Gastroesophageal sphincter (tissue), 4 donors: ENCODE measurements around the gene SUCNR1. TPM values are rescaled to one million over a fixed set of nuclear protein-coding genes. Genes with fewer than 3 reads are reported as not detected.
A peak's percentile ranks its signal among the peaks of the same experiment; 100 is the strongest.
"Not testable (repeated sequence)": the region's sequence is repeated elsewhere in the genome, so short reads cannot be mapped to it uniquely, and the experiment has no call there.

ENCODE experiments used
- ATAC-seq: fragments of 150-250 bp; one replicate; pipeline ENCODE4 v1.9.1; 2016; ENCODE audit warnings: mild to moderate bottlenecking, moderate library complexity
- H3K27ac ChIP-seq, 4 donors: fragments of 200-600 bp; sonication (generic) in 3 of 4; 1 replicate in 3 of 4; 2 replicates in 1 of 4; pipeline ENCODE4 v1.5.1; 2016 to 2019
- H3K27me3 ChIP-seq: fragments of 200-600 bp; sonication (generic); one replicate; pipeline ENCODE4 v1.5.1; 2019
- H3K36me3 ChIP-seq, 2 donors: fragments of 200-600 bp; sonication (generic); one replicate each; pipeline ENCODE4 v1.5.1; 2019; ENCODE audit warnings: control low read depth in 1 of 2
- H3K4me1 ChIP-seq, 3 donors: fragments of 200-600 bp; sonication (generic); 1 replicate in 2 of 3; 2 replicates in 1 of 3; pipeline ENCODE4 v1.5.1; 2016 to 2019; ENCODE audit warnings: control low read depth in 2 of 3
- H3K4me3 ChIP-seq, 2 donors: fragments of 200-600 bp; sonication (generic); one replicate each; pipeline ENCODE4 v1.5.1; 2019; ENCODE audit warnings: mild to moderate bottlenecking in 1 of 2, moderate library complexity in 1 of 2
- H3K9me3 ChIP-seq, 3 donors: fragments of 200-600 bp; sonication (generic); one replicate each; pipeline ENCODE4 v1.5.1; 2017 to 2019; ENCODE audit warnings: control low read depth in 2 of 3
- EP300 ChIP-seq: sonication (generic); formaldehyde crosslinking; IDR thresholded peaks from one replicate; pipeline ENCODE4 v1.6.1; 2017; ENCODE audit warnings: antibody characterized with exemption, mild to moderate bottlenecking
- POLR2A ChIP-seq, 2 donors: fragments of 450-650 bp; IDR thresholded peaks; one replicate each; pipeline ENCODE4 v1.6.1; 2017; ENCODE audit warnings: antibody characterized with exemption in 2 of 2, mild to moderate bottlenecking in 2 of 2, moderate library complexity in 1 of 2
- POLR2AphosphoS5 ChIP-seq: sonication (generic); formaldehyde crosslinking; IDR thresholded peaks from one replicate; pipeline ENCODE4 v1.6.1; 2017; ENCODE audit warnings: antibody characterized with exemption
- WGBS, 2 donors: methylation state at CpG; one replicate each; pipeline ENCODE4 v1.1.5; 2018; ENCODE audit warnings: low coverage in 1 of 2; 5-methylcytosine and 5-hydroxymethylcytosine counted together
- total RNA-seq, 4 donors: library from RNA; depleted of rRNA; stranded (reverse); fragments of >200 nt; gene quantifications; one replicate each; pipeline ENCODE4 v1.1.0, GENCODE V29; 2016
- TF ChIP-seq, protein P1 (sequence below), 4 experiments: fragments of 200-600 bp in 2 of 4; fragments of 450-650 bp in 2 of 4; sonication (generic) in 1 of 4; IDR thresholded peaks; one replicate each; pipeline ENCODE4 v1.5.1; 2017 to 2019; ENCODE audit warnings: antibody characterized with exemption in 4 of 4, mild to moderate bottlenecking in 2 of 4, moderate library complexity in 2 of 4

The SUCNR1 gene
- total RNA-seq, 4 donors from 2014 or later = 0.12 to 0.74 (median 0.13) TPM; not detected in 1

DNA sequence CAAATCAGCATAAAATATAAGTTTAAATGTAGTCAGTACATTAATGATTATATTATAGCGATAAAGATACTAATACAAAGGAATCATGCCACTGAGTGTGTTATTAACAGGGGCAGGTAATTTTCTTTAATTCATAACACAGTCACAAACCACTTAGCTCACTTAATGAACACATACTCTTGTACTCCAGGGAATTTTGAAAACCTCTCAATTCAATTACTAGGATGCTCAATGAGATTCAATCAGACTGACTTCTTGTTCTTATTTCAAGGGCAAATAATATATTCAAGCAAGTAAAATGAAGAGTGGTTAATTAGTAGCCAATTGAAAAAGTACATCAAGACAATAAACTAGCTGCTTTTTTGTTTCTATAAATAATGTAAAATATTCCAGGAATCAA is 5.8 kb upstream of the SUCNR1 start:
- no peaks in the 10 kb centered on the region for H3K36me3 ChIP-seq
- ATAC-seq = no peak
- no peak for TF ChIP-seq POLR2AphosphoS5
- TF ChIP-seq, protein P1, sequence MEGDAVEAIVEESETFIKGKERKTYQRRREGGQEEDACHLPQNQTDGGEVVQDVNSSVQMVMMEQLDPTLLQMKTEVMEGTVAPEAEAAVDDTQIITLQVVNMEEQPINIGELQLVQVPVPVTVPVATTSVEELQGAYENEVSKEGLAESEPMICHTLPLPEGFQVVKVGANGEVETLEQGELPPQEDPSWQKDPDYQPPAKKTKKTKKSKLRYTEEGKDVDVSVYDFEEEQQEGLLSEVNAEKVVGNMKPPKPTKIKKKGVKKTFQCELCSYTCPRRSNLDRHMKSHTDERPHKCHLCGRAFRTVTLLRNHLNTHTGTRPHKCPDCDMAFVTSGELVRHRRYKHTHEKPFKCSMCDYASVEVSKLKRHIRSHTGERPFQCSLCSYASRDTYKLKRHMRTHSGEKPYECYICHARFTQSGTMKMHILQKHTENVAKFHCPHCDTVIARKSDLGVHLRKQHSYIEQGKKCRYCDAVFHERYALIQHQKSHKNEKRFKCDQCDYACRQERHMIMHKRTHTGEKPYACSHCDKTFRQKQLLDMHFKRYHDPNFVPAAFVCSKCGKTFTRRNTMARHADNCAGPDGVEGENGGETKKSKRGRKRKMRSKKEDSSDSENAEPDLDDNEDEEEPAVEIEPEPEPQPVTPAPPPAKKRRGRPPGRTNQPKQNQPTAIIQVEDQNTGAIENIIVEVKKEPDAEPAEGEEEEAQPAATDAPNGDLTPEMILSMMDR (IDR thresholded peaks at IDR 0.05) = no peak
- TF ChIP-seq POLR2A (IDR thresholded peaks at IDR 0.05) = no peak
- TF ChIP-seq EP300 = no peak
- H3K9me3 ChIP-seq = no peaks in the 10 kb centered on the region
- 96 to 100% methylated on average over 1 of the region's 1 CpG for WGBS, 2 donors
- no peaks in the 10 kb centered on the region for H3K4me1 ChIP-seq
- no peaks in the 10 kb centered on the region for H3K27me3 ChIP-seq
- H3K27ac ChIP-seq = no peak overlapping the region
- no peak overlapping the region for H3K4me3 ChIP-seq

DNA sequence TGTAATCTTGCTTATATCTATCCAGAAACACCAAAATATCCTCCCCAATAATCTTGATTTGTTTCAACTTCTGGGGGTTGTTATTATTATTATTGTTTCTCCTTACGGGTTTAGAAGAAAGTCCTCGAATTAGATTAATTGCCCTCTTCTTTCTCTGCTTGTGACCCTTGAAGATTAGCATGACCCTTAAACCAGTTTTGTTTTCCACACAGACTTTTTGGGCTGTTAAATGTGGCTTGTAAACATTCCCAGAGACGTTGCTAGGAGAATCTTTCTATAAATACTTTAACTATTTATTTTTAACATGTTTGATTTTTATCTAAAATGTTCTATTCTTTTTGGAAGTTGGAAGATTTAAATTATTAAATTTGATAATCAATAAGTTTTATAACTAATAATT is 4.3 kb upstream of the SUCNR1 start:
- Histone ChIP-seq H3K4me3 (no peak overlapping the region), H3K27me3 (no peaks in the 10 kb centered on the region), H3K9me3 (no peaks in the 10 kb centered on the region), H3K27ac (no peak overlapping the region), H3K4me1 (no peaks in the 10 kb centered on the region), H3K36me3 (no peaks in the 10 kb centered on the region)
- TF ChIP-seq EP300 (no peak), POLR2A (IDR thresholded peaks at IDR 0.05) (no peak), POLR2AphosphoS5 (no peak)
- TF ChIP-seq, protein P1 (IDR thresholded peaks at IDR 0.05) = no peak
- 16 to 23% methylated on average over 3 of the region's 3 CpGs for WGBS, 2 donors
- no peak for ATAC-seq

DNA sequence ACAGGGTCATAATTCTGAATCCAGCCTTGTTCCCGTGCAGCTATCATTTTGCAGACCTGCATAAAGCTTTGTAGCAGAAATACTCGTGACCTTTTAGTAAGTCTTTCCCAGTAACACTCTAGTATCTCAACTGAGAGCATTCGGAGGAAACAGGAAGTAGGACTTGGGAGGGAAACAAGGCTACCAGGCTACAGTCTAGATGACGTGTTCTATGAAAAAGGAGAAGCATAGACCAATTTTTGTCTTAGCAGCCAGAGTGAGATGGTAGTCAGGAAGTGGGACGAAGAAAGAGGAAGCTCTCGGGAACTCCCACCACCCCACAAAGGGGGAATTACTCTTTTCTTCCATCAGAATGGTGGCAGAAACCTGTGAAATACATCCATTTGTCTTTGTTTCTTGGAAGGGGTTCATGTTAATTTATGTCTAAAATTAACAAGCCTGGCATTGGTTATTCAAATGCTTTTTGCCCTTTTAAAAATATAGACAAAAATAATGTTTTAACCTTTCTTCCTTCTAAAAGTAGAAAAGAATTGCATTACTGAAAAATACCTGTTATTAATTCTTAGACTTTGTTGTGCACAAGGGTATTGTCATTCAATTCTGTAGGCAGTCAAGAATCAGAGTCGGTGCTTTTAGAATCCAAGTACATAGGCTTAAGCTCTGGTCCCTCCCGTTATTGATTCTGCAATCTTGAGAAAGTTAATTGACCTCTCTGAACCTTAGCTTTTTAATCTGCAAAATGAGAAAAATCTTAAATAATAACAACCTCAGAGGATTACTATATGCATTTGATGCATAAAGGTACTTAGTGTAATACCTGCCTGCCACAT is 1.6 kb upstream of the SUCNR1 start:
- no peak overlapping the region for H3K27ac ChIP-seq
- no peaks in the 10 kb centered on the region for H3K27me3 ChIP-seq
- H3K4me3 ChIP-seq = no peak overlapping the region
- no peaks in the 10 kb centered on the region for H3K36me3 ChIP-seq
- whole genome bisulfite sequencing, 2 donors = 66 to 79% methylated on average over 7 to 8 of the region's 8 CpGs
- peak; percentile 82 for ATAC-seq
- no peaks in the 10 kb centered on the region for H3K9me3 ChIP-seq
- no peak for TF ChIP-seq EP300
- TF ChIP-seq, protein P1 (IDR thresholded peaks at IDR 0.05) = no peak
- TF ChIP-seq POLR2AphosphoS5 = no peak
- TF ChIP-seq POLR2A (IDR thresholded peaks at IDR 0.05) = no peak
- no peaks in the 10 kb centered on the region for H3K4me1 ChIP-seq

DNA sequence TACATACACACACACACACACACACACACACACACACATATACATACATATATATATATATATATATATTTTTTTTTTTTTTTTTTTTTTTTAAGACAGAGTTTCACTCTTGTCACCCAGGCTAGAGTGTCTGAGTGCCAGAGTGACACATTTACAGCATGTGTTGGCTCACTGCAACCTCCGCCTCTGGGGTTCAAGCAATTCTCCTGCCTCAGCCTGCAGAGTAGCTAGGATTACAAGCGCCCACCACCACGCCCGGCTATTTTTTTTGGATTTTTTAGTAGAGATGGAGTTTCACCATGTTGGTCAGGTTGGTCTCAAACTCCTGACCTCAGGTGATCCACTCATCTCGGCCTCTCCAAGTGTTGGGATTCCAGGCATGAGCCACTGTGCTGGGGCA is 636 bp downstream of the SUCNR1 start:
- not testable (repeated sequence) for H3K9me3 ChIP-seq, H3K27ac ChIP-seq, ATAC-seq, H3K27me3 ChIP-seq, H3K4me3 ChIP-seq, H3K36me3 ChIP-seq
- WGBS, 2 donors = 93% methylated on average over 4 of the region's 5 CpGs; no CpG with 5 or more reads in 1 of the 2 donors
- H3K4me1 ChIP-seq = peaks cover 2 to 10% (median 2%) of the 10 kb centered on the region in 3 donors

DNA sequence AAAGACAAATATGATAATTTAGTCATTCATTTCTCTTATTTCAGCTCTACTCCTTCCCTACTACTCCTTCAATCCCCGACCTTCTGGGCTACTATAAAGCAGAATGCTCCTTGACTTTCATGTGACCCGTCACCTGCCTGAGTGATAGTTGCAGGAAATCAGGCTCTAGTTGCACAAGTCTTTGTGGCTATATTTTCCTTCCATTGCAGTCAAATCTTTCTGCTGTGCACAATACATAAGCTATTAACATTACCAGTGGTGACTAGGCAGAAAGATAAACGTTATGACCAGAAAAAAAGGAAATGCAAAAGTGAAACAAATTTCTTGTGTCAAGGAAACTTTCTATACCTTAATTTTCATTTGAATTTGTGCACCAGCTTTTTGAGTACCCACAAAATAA is 2.3 kb downstream of the SUCNR1 start:
- no peaks in the 10 kb centered on the region for H3K36me3 ChIP-seq
- H3K9me3 ChIP-seq = no peaks in the 10 kb centered on the region
- no peaks in the 10 kb centered on the region for H3K27me3 ChIP-seq
- TF ChIP-seq EP300 = no peak
- no peak for TF ChIP-seq POLR2A (IDR thresholded peaks at IDR 0.05)
- no peak for TF ChIP-seq POLR2AphosphoS5
- TF ChIP-seq, protein P1 (IDR thresholded peaks at IDR 0.05) = no peak
- no peak overlapping the region for H3K27ac ChIP-seq
- ATAC-seq = no peak
- 57 to 76% methylated on average over 3 of the region's 3 CpGs for WGBS, 2 donors
- H3K4me3 ChIP-seq = no peak overlapping the region
- peaks cover 2 to 18% (median 5%) of the 10 kb centered on the region in 3 donors for H3K4me1 ChIP-seq
